Peyer's patch (tissue), 4 donors: ENCODE data around the gene FAM25C.
"Not testable (repeated sequence)": the region's sequence is repeated elsewhere in the genome, so short reads cannot be mapped to it uniquely, and the experiment has no call there.

Source experiments
- POLR2A ChIP-seq, 2 donors: fragments of 450-650 bp; IDR thresholded peaks; one replicate each; pipeline ENCODE4 v1.5.1; 2017; ENCODE audit warnings: antibody characterized with exemption in 2 of 2, mild to moderate bottlenecking in 2 of 2, moderate library complexity in 2 of 2
- TF ChIP-seq, protein P1 (sequence below), 6 experiments: fragments of 450-650 bp in 4 of 6; fragments of 200-600 bp in 2 of 6; sonication (generic) in 1 of 6; IDR thresholded peaks; one replicate each; pipeline ENCODE4 v1.5.1; 2017 to 2019; ENCODE audit warnings: antibody characterized with exemption in 6 of 6, mild to moderate bottlenecking in 3 of 6, moderate library complexity in 1 of 6

DNA sequence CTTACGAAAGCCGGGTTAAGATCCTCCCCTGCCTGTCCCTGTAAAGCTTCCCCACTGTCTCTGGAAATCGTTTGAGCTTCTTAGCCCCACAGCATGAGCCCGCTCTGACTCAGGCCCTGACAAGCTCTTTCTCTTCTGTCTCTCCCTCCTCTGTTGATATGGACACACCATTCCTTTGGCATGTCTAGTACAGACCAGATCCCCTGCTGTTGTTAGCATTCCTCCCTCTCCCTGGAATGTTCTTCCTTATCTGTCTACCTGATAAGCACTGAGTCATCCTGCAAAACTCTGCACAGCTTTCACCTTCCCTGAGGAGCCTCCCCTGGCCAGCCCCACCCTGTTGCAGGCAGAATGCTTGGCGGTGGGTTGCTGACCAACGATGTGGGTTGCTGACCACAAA is 11.6 kb downstream of the FAM25C start:
- TF ChIP-seq POLR2A (IDR thresholded peaks at IDR 0.05), result not testable (repeated sequence)
- TF ChIP-seq, protein P1, sequence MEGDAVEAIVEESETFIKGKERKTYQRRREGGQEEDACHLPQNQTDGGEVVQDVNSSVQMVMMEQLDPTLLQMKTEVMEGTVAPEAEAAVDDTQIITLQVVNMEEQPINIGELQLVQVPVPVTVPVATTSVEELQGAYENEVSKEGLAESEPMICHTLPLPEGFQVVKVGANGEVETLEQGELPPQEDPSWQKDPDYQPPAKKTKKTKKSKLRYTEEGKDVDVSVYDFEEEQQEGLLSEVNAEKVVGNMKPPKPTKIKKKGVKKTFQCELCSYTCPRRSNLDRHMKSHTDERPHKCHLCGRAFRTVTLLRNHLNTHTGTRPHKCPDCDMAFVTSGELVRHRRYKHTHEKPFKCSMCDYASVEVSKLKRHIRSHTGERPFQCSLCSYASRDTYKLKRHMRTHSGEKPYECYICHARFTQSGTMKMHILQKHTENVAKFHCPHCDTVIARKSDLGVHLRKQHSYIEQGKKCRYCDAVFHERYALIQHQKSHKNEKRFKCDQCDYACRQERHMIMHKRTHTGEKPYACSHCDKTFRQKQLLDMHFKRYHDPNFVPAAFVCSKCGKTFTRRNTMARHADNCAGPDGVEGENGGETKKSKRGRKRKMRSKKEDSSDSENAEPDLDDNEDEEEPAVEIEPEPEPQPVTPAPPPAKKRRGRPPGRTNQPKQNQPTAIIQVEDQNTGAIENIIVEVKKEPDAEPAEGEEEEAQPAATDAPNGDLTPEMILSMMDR (IDR thresholded peaks at IDR 0.05), result not testable (repeated sequence)
